NCI-H524 (cell line): ENCODE data around the gene PXYLP1.

Source experiments
- DNase-seq, 2 experiments: peaks; one replicate each; lab custom pipeline; 2025; lab: John Stamatoyannopoulos, UW

The PXYLP1 gene

GRCh38 chr3:141228395-141228794, 3.2 kb upstream of the PXYLP1 start:
- DNase-seq: peak in 1 of 2 experiments; percentile 31

- DNase-seq: peak; percentile 67 to 79
Observed at GRCh38 chr3:141229132-141229531, 2.5 kb upstream of the PXYLP1 start.

GRCh38 chr3:141230293-141230692, 1.3 kb upstream of the PXYLP1 start:
- no peak for DNase-seq

DNA sequence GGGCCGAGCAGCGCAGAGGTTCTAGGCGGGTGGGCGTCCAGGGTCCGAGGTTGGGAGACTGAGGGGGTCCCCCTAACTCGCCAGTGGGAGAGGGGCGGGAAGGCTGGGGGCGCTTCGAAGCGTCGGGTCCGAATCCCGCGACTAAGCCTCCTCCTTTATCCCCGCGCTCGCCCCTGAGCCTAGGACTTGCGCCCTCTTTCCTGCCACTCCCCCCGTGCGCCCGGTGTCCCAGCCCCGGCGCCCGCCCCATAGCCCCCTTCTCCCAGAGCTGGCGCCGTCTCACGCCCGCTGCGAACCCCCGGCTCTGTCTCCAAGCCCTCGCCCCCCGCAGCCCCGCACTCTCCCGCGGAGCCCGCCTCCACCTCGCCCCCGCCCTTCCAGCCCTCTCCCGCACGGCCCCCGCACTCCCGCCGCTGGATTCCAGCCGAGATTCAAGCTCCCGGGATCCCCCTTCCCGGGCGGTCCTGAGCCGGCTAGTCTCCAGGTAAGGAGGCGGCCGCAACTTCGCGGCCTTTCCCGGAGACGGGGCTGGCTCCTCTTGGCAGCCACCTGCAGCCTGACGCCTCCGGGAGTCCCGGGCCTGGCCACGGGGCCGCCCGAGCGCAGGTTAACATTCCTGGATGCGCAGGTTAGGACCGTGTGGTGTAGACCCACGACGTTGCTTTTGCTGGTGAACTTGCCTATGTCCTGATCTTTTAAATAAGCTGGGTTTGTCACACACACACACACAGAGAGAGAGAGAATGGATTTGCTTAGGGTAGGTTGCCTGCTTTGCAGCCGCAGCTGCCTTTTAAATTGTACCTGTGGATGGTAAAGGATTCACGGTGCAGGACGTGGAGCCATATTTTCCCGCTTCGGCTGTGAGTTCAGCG, 563 bp downstream of the PXYLP1 start:
- DNase-seq: peak in 1 of 2 experiments; percentile 47

- no peak for DNase-seq
Observed at GRCh38 chr3:141233457-141234161, 2.0 kb downstream of the PXYLP1 start.

DNA sequence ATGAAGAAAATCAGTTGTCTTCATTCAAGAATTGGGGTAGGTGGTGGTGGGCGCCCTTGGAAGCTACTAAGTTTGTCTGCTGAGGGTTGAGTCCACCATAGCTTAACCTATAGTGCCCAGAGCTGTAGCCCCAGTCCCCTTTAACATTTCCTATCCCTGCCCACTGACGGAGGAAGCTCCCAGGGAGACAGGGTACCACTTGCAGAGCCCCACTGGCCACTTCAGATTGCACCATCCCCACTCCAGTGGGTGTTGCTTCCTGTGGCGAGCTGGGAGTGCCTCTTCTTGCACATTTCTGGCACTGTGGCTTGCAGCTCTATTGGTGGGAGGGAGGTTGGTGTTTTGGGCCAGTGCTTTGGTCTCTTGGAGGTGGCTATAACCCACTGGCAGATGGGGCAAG, 2.7 kb downstream of the PXYLP1 start:
- DNase-seq: no peak

GRCh38 chr3:141235661-141236171, 4.1 kb downstream of the PXYLP1 start:
- DNase-seq: no peak

DNA sequence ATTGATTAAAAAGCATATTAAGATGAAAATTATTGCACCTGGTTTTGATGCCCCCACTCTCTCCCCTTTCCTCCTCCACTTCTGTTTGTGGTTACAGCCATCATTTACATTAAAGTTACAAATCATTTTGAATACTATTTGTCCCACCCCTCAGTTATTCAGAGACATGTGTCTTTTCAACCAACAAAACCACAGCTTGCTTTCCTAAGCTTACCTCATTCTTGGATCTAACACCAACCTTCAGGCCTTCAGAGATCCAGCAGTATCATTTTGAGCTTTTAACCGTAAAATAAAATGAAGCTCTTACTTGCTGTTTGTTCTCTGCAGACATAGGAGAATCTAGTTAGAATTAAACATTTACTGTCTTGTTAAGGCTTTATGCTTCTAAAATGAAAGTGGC, 4.7 kb downstream of the PXYLP1 start:
- no peak for DNase-seq

- no peak for DNase-seq
Observed at GRCh38 chr3:141237701-141238521, 6.3 kb downstream of the PXYLP1 start.

DNA sequence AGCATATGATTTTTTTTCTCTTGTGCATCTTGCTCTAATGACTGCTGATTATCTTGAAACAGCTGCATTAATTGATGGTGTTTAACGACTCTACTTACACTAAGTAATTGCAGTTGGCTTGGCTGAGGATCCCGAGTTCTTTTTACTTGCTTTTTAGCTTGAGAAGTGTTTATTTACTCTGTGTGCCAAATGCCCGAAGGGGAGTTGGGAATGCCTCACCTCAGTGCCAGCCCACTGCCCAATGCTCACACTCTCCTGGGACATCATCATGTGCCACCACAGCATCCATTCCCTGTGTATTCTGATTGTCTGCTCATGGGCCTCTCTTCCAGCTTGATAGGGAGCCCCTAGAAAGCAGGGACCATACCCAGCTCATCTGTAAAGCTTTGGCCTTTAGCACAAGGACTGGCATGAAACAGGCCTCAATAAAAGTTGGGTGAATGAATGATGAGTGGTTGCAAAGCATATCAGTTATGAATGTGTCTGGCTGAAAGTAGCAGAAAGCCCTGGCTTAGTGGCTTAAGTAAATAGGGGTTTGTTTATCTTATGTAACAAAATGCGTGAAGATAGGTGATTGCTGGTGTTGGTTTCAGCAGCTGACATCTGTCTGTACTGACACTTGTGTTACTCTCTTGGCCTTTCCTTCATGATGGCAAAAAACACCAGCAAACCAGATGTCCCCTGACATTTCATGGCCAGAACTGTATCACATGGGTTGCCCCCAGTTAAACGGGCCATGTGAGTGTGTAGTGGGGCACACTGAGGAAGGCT, 8.1 kb downstream of the PXYLP1 start:
- no peak for DNase-seq

DNA sequence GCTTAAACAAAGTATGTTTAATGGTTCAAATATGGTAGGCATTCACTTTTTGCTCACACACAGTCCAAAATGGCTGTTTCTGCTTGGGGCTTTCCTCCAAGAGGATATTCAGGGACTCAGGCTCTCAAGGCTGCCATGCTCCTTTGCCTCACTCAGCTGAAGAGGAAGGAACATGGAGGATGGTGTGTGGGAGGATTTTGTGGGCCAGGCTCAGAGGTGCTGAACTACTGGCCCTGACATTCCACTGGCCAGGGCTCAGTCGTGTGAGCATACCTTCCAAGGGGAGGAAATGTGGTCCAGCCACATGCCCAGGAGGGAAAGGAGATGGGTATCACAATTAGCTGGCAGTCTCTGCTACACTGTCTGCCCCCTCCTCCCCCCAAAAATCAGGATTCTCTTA, 8.7 kb downstream of the PXYLP1 start:
- no peak for DNase-seq

- DNase-seq: no peak
Observed at GRCh38 chr3:141240687-141241615, 9.3 kb downstream of the PXYLP1 start.

DNA sequence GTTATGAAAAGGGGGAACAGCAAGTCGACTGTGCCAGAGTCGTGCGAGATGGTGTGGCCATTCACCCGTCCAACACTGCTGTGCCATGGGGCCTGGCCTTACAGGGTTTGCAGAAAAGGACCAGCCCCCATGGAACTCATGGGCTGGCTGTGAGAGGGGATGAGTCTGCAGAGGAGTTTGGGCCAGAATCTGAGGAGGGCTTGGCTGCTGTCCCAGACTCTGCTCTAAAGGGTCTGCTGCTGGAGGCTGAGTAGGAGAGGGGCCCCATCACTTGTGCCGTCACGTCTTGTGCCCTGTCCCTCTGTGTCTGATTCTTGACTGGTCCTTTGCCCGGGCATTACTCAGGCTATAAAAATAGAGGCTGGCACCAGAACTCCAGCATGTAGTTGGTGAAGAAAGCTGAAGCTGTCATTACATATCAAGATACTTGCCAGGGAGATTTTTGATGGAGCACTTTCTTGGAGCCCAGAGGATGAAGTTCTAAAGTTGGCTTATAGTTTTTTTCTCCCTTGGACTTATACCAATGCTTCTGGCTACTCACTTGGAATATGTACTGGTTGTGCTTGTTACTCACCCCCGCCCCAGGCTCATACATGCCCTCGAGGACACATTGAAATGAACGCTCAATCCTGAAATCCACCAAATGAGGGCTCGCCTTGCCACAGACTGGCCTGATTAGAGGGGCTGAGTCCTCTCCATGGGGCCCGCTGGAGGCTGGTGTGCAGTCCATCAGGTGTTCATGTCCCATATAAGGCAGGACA, 10.2 kb downstream of the PXYLP1 start:
- DNase-seq: no peak

DNA sequence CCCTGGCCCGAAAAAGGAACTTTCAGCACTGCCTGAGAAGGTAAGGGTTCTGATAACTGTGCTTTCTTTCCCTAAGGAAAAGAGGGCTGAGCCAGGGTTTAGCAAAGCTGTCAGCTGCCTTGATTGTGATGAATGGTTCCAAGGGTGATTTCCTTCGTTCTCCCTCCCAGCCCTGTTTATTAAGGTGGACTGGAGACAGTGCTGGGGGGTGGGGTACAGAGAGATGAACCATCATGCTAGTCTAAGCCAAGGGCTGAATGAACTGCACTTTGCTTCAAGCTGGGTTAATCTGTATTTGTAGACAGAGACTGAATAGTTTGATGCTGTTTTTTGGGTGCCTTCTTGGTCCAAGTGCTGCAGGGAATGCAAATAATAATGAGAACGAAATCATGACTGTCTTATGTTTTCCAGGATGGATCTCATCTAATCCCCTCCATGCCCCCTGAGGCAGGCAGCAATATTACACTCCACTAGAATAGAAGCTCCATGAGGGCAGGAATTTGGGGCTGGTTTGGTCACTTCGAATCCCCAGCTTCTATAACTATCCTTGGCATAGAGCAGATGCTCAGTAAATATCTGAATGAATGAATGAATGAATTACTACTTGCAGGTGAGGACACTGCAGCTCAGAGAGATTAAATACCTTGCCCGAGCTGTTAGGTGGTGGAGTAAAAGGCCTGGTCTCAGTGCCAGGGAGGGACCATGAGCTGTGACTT, 10.9 kb downstream of the PXYLP1 start:
- DNase-seq: no peak

GRCh38 chr3:141243271-141243707, 11.7 kb downstream of the PXYLP1 start:
- no peak for DNase-seq

DNA sequence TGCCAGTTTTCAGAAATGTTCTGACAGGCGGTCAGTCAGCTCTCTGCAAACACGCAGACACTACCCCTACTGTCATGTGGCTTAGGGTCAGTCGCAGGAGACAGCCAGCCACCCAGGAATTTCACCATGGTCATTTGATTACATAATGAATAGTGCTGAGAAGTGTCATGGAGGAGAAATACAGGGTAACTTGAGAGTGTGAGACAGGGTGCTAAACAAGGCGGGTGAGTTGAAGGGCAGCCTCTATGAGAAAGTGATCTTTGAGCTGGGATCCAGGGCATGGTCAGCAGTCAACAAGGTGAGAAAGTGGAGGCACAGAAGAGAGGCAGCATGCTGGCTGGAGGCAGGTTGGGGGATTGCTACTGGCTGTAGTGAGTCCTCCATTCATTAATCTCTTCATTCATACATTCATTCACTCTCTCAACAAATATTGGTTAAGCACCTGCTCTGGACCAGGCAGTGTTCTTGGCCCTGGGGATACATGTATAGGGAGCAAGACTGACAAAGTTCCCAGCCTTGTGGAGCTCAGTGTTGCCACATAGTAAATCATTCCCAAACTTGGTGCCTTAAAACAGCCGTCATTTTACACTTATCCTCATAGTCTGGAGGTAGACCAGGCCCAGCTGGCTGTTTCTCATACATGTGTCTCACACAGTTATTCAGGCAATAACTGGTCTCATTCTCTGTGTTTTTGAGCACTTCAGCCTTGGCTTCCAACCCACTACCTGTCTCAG, 14.8 kb downstream of the PXYLP1 start:
- DNase-seq: no peak

DNA sequence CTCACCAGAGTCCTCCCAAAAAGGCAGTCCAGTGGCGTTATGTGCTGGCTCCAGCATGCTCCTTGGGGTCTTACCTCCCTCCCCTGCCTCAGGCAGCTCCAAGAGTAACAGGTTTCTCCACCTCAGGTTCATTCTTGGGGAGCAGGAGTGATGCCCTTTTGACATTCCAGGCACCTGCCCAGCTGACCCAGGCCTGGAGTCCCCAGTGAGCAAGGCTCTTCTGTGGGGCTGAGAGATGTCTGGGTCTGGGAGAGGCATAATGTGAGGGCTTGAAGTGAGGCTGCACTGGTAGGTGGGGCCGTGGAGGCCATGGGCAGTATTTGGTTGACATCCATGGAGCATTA, 15.3 kb downstream of the PXYLP1 start:
- no peak for DNase-seq

- DNase-seq: no peak
Observed at GRCh38 chr3:141248064-141248463, 16.4 kb downstream of the PXYLP1 start.
